ENCODE results near the gene MRPL10.

GRCh38 chr17:47840001-47840741 lies 8.8 kb upstream of the MRPL10 start:
- no peak for TF ChIP-seq CTCF (IDR thresholded peaks at IDR 0.05; ENCODE audit: insufficient read depth, low read length, poor library complexity, severe bottlenecking)
- no peak for TF ChIP-seq EZH2phosphoT487 (conservative IDR thresholded peaks at IDR 0.05; ENCODE audit: low read length)

Measured in SU-DHL-6 (cell line).